ENCODE results near the gene UTRN. TPM values are rescaled to one million over a fixed set of nuclear protein-coding genes. Genes with fewer than 3 reads are reported as not detected.

Gene UTRN
- total and polyA plus RNA-seq, 10 of the 15 experiments (the other 5 are each of a cell fraction or from before 2014, with no cell fraction given): 1.6 to 52.6 (median 25.5) TPM

DNA sequence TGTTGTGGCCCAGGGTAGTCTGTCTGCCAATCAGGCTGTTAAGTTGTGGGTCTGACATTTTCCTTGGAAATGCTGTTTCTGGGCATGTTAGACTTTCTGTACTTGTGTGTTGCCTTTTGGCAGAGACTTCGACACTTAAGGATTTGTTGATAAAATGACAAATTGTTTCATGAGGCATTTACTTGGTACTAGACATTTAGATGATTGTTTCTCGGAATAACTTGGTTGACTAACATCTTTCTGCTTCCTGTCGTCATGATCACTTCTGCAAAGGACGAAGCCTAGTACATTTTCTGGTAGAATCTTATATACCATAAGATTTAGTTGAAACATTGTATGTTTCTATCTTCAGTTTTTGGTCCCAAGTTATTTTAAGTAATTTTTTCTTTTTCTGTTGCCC is 34.1 kb downstream of the UTRN start:
- H3K4me3 ChIP-seq: no peak overlapping the region
- in situ Hi-C loops (cut with MboI) (no loop called here), intact Hi-C loops (cut with micrococcal nuclease; ENCODE audit: unreplicated experiment) (no loop called here)
- ChIA-PET SMC1A (ENCODE audit: uncharacterized antibody, unreplicated experiment) (interaction anchor here (1.3 kb wide), 1 partner anchor 23 kb away, joined by 3 read pairs; no protein-coding TSS in a partner anchor), POLR2A (no interaction called here), CTCF (no interaction called here), RAD21 (ENCODE audit: unreplicated experiment) (no interaction called here)
- no peaks in the 10 kb centered on the region for H3K4me1 ChIP-seq (ENCODE audit: control insufficient read depth, insufficient read depth, low read length)
- WGBS (ENCODE audit: insufficient coverage, insufficient replicate concordance, low lambda C conversion rate, missing lambda C conversion rate): 75% methylated on average over 4 of the region's 4 CpGs
- no peaks in the 10 kb centered on the region for H3K27me3 ChIP-seq (replicated peaks in 1 of 2; ENCODE audit: control insufficient read depth in 2 of 2, insufficient read depth in 2 of 2, low read length in 1 of 2)
- H3K9ac ChIP-seq (ENCODE audit: control insufficient read depth, insufficient read depth, low read length): no peak overlapping the region
- no peaks in the 10 kb centered on the region for H3K79me2 ChIP-seq (ENCODE audit: control insufficient read depth, insufficient read depth, low read length)
- H3K4me2 ChIP-seq (ENCODE audit: control insufficient read depth, insufficient read depth): no peak overlapping the region
- FAIRE-seq (no peak), DNase-seq (ENCODE audit: low read depth, low spot score) (no peak), ATAC-seq (no peak)
- no peaks in the 10 kb centered on the region for H3K36me3 ChIP-seq (ENCODE audit: control insufficient read depth in 2 of 2, insufficient read depth in 2 of 2, low read length in 1 of 2)
- no peak overlapping the region for H3K27ac ChIP-seq (ENCODE audit: control insufficient read depth, insufficient read depth)
- H2AFZ ChIP-seq (ENCODE audit: control insufficient read depth, low read depth, low read length): no peak overlapping the region
- TF ChIP-seq ZNF622 (IDR thresholded peaks at IDR 0.05): no peak
- TF ChIP-seq RUNX3 (IDR thresholded peaks at IDR 0.05; ENCODE audit: low read length): no peak
- H4K20me1 ChIP-seq (ENCODE audit: control insufficient read depth, insufficient read depth): no peaks in the 10 kb centered on the region
- BruUV-seq (replicated peaks): no TSS peak
- H3K9me3 ChIP-seq (replicated peaks; ENCODE audit: control insufficient read depth, insufficient read depth, low read length): no peaks in the 10 kb centered on the region

- ChIA-PET RAD21 (ENCODE audit: unreplicated experiment) (no interaction called here), SMC1A (ENCODE audit: uncharacterized antibody, unreplicated experiment) (interaction anchor here (0.6 to 0.7 kb wide), 2 partner anchors 162 to 584 kb away, joined by 3 read pairs; no protein-coding TSS in a partner anchor), CTCF (no interaction called here), POLR2A (interaction anchor here (0.6 kb wide), 1 partner anchor 252 kb away, joined by 3 read pairs; no protein-coding TSS in a partner anchor)
- H3K4me1 ChIP-seq (ENCODE audit: control insufficient read depth, insufficient read depth, low read length): no peaks in the 10 kb centered on the region
- intact Hi-C loops (cut with micrococcal nuclease; ENCODE audit: unreplicated experiment): no loop called here
- H3K4me2 ChIP-seq (ENCODE audit: control insufficient read depth, insufficient read depth): no peak overlapping the region
- DNase-seq (ENCODE audit: low read depth, low spot score) (no peak), ATAC-seq (no peak), FAIRE-seq (no peak)
- H4K20me1 ChIP-seq (ENCODE audit: control insufficient read depth, insufficient read depth): no peaks in the 10 kb centered on the region
- no TSS peak for BruUV-seq (replicated peaks)
- no peaks in the 10 kb centered on the region for H3K9me3 ChIP-seq (replicated peaks; ENCODE audit: control insufficient read depth, insufficient read depth, low read length)
- in situ Hi-C loops (cut with MboI): no loop called here
- H3K36me3 ChIP-seq (ENCODE audit: control insufficient read depth in 2 of 2, insufficient read depth in 2 of 2, low read length in 1 of 2): no peaks in the 10 kb centered on the region
- WGBS (ENCODE audit: insufficient coverage, insufficient replicate concordance, low lambda C conversion rate, missing lambda C conversion rate): 35% methylated on average over 5 of the region's 5 CpGs
- no peak overlapping the region for H3K4me3 ChIP-seq
- no peak overlapping the region for H3K9ac ChIP-seq (ENCODE audit: control insufficient read depth, insufficient read depth, low read length)
- H2AFZ ChIP-seq (ENCODE audit: control insufficient read depth, low read depth, low read length): no peak overlapping the region
- H3K27ac ChIP-seq (ENCODE audit: control insufficient read depth, insufficient read depth): no peak overlapping the region
- no peaks in the 10 kb centered on the region for H3K79me2 ChIP-seq (ENCODE audit: control insufficient read depth, insufficient read depth, low read length)
- no peaks in the 10 kb centered on the region for H3K27me3 ChIP-seq (replicated peaks in 1 of 2; ENCODE audit: control insufficient read depth in 2 of 2, insufficient read depth in 2 of 2, low read length in 1 of 2)
- no peak for TF ChIP-seq EP300 (IDR thresholded peaks at IDR 0.05; ENCODE audit: borderline replicate concordance in 1 of 2, control insufficient read depth in 1 of 2, low read depth in 2 of 2, low read length in 2 of 2)
- TF ChIP-seq POLR2AphosphoS5 (IDR thresholded peaks at IDR 0.05; ENCODE audit: low read length): no peak
- no peak for TF ChIP-seq NR2C2 (IDR thresholded peaks at IDR 0.05; ENCODE audit: borderline replicate concordance, control insufficient read depth, insufficient read length, low read depth)
- no peak for TF ChIP-seq SREBF2 (IDR thresholded peaks at IDR 0.05; ENCODE audit: low read length)
- no peak for TF ChIP-seq IKZF2 (IDR thresholded peaks at IDR 0.05)
- TF ChIP-seq, protein P1, sequence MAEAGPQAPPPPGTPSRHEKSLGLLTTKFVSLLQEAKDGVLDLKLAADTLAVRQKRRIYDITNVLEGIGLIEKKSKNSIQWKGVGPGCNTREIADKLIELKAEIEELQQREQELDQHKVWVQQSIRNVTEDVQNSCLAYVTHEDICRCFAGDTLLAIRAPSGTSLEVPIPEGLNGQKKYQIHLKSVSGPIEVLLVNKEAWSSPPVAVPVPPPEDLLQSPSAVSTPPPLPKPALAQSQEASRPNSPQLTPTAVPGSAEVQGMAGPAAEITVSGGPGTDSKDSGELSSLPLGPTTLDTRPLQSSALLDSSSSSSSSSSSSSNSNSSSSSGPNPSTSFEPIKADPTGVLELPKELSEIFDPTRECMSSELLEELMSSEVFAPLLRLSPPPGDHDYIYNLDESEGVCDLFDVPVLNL (IDR thresholded peaks at IDR 0.05; ENCODE audit: low read depth, low read length): no peak
- TF ChIP-seq NBN (IDR thresholded peaks at IDR 0.05): no peak
- TF ChIP-seq, protein P2, sequence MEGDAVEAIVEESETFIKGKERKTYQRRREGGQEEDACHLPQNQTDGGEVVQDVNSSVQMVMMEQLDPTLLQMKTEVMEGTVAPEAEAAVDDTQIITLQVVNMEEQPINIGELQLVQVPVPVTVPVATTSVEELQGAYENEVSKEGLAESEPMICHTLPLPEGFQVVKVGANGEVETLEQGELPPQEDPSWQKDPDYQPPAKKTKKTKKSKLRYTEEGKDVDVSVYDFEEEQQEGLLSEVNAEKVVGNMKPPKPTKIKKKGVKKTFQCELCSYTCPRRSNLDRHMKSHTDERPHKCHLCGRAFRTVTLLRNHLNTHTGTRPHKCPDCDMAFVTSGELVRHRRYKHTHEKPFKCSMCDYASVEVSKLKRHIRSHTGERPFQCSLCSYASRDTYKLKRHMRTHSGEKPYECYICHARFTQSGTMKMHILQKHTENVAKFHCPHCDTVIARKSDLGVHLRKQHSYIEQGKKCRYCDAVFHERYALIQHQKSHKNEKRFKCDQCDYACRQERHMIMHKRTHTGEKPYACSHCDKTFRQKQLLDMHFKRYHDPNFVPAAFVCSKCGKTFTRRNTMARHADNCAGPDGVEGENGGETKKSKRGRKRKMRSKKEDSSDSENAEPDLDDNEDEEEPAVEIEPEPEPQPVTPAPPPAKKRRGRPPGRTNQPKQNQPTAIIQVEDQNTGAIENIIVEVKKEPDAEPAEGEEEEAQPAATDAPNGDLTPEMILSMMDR (IDR thresholded peaks at IDR 0.05 in 2 of 3, conservative IDR thresholded peaks at IDR 0.05 in 1 of 3; ENCODE audit: control insufficient read depth in 2 of 3, extremely low read depth in 1 of 3, insufficient read depth in 1 of 3, low read depth in 3 of 3, low read length in 3 of 3): no peak
- TF ChIP-seq NR2C1 (IDR thresholded peaks at IDR 0.05): no peak
- TF ChIP-seq CBFB (IDR thresholded peaks at IDR 0.05; ENCODE audit: low read depth): no peak
- TF ChIP-seq HDAC6 (IDR thresholded peaks at IDR 0.05; ENCODE audit: unreplicated experiment): no peak
- TF ChIP-seq ZNF622 (IDR thresholded peaks at IDR 0.05): no peak
- TF ChIP-seq JUNB (IDR thresholded peaks at IDR 0.05): no peak
- no peak for TF ChIP-seq USF1 (IDR thresholded peaks at IDR 0.05; ENCODE audit: borderline replicate concordance, extremely low read length, insufficient read depth, low read depth, low read length)
- TF ChIP-seq ZSCAN29 (IDR thresholded peaks at IDR 0.05): no peak
Measured at GRCh38 chr6:144320741-144321140, 35.6 kb downstream of the UTRN start.

All from GM12878 (cell line).